Lung (tissue), 12 donors: ENCODE results near the gene SPRED3. TPM values are rescaled to one million over a fixed set of nuclear protein-coding genes. Genes with fewer than 3 reads are reported as not detected.
A peak's percentile ranks its signal among the peaks of the same experiment; 100 is the strongest.
"Not testable (repeated sequence)": the region's sequence is repeated elsewhere in the genome, so short reads cannot be mapped to it uniquely, and the experiment has no call there.

Experiments
- ATAC-seq: fragments of 200-7000 bp; cut with Tn5 transposase; one replicate; pipeline ENCODE4 v1.9.1; 2020; ENCODE audit warnings: moderate number of reproducible peaks; ENCODE audit not compliant: insufficient read depth, low FRiP score
- DNase-seq, 3 donors: peaks; one replicate each; pipeline ENCODE4 v3.0.0-alpha.2; 2013 to 2017
- H3K27ac ChIP-seq, 2 donors: one replicate each; pipeline ENCODE4 v1.5.1; 2013; ENCODE audit warnings: mild to moderate bottlenecking in 2 of 2, moderate library complexity in 2 of 2, control low read depth in 1 of 2, inconsistent platforms in 1 of 2, low read depth in 1 of 2, low read length in 1 of 2
- H3K27me3 ChIP-seq, 3 donors: one replicate each; pipeline ENCODE4 v1.5.1; 2013; ENCODE audit warnings: low read length in 2 of 3; ENCODE audit not compliant: control insufficient read depth in 3 of 3, insufficient read depth in 3 of 3
- H3K36me3 ChIP-seq, 4 donors: one replicate each; pipeline ENCODE4 v1.5.1; 2013; ENCODE audit warnings: low read length in 4 of 4, mild to moderate bottlenecking in 1 of 4, moderate library complexity in 1 of 4; ENCODE audit not compliant: control insufficient read depth in 4 of 4, insufficient read depth in 4 of 4
- H3K4me1 ChIP-seq, 5 donors: one replicate each; pipeline ENCODE4 v1.5.1; 2013; ENCODE audit warnings: low read length in 5 of 5, mild to moderate bottlenecking in 2 of 5, moderate library complexity in 1 of 5; ENCODE audit not compliant: control insufficient read depth in 5 of 5, insufficient read depth in 5 of 5
- H3K4me3 ChIP-seq: one replicate; pipeline ENCODE4 v1.5.1; 2013; ENCODE audit warnings: mild to moderate bottlenecking, control low read depth, moderate library complexity
- H3K9ac ChIP-seq, 2 donors: one replicate each; pipeline ENCODE4 v1.5.1; 2013; ENCODE audit warnings: low read length in 2 of 2, control low read depth in 1 of 2; ENCODE audit not compliant: insufficient read depth in 1 of 2
- H3K9me3 ChIP-seq, 4 donors: one replicate each; pipeline ENCODE4 v1.5.1; 2013; ENCODE audit warnings: low read length in 3 of 4, mild to moderate bottlenecking in 1 of 4, moderate library complexity in 1 of 4; ENCODE audit not compliant: control insufficient read depth in 4 of 4, insufficient read depth in 3 of 4
- CTCF ChIP-seq: IDR thresholded peaks from 2 replicates; pipeline ENCODE4 v1.5.1; 2012; ENCODE audit warnings: mild to moderate bottlenecking; ENCODE audit errors: control extremely low read depth, extremely low read depth
- WGBS, 2 donors: extraction: QIAGEN DNeasy Blood & Tissue Kit; methylation state at CpG; one replicate each; pipeline ENCODE4 v1.1.7; 2013; 5-methylcytosine and 5-hydroxymethylcytosine counted together
- polyA plus RNA-seq, 2 donors: library from polyadenylated mRNA; stranded (reverse); fragments of 200-250 nt; gene quantifications; one replicate each; pipeline ENCODE4 v1.2.1, GENCODE V29; 2013
- total RNA-seq, 2 donors: library from RNA; depleted of rRNA in 1 of 2; stranded (reverse); fragments of >200 nt in 1 of 2; gene quantifications; one replicate each; pipeline ENCODE4 v1.2.1, GENCODE V29; 2014 to 2021
- donor health status: control.
- donor health status: control.
- donor health status: Bipolar disorder and iron deficiency.
- donor health status: healthy.
- donor health status: DM: yes; HTN: yes; CAD: no.

Gene SPRED3
- total and polyA plus RNA-seq, 4 donors: 0.09 to 2.6 (median 1.3) TPM

- peak; percentile 55 to 66 (median 58) for DNase-seq
- peaks cover 0 to 28% (median 12%) of the 10 kb centered on the region in 3 donors for H3K27me3 ChIP-seq
- TF ChIP-seq CTCF: no peak
Observed at GRCh38 chr19:38362076-38362945, 26.2 kb upstream of the SPRED3 start.

GRCh38 chr19:38362946-38363688 lies 25.4 kb upstream of the SPRED3 start:
- H3K9me3 ChIP-seq, H3K36me3 ChIP-seq, H3K4me3 ChIP-seq, H3K27ac ChIP-seq, H3K9ac ChIP-seq, DNase-seq, ATAC-seq: not testable (repeated sequence)
- Histone ChIP-seq H3K4me1 (peaks cover 0 to 12% (median 0%) of the 10 kb centered on the region in 5 donors), H3K27me3 (peaks cover 0 to 25% (median 12%) of the 10 kb centered on the region in 3 donors)
- 82% methylated on average over 14 of the region's 16 CpGs for WGBS, 2 donors

More at GRCh38 chr19:38362076-38362945, 26.2 kb upstream of the SPRED3 start:
- WGBS, 2 donors: 2% methylated on average over 60 to 68 of the region's 68 CpGs
- H3K36me3 ChIP-seq: no peaks in the 10 kb centered on the region
- H3K4me3 ChIP-seq: peak overlapping the region; percentile 68
- no peaks in the 10 kb centered on the region for H3K9me3 ChIP-seq
- no peak overlapping the region for H3K9ac ChIP-seq
- H3K27ac ChIP-seq: peak overlapping the region in 1 of 2 donors; percentile 44
- peak; percentile 74 for ATAC-seq
- peaks cover 0 to 12% (median 0%) of the 10 kb centered on the region in 5 donors for H3K4me1 ChIP-seq

- ATAC-seq: no peak
Observed at GRCh38 chr19:38367041-38367440, 21.5 kb upstream of the SPRED3 start.

More at GRCh38 chr19:38367041-38367440, 21.5 kb upstream of the SPRED3 start:
- H3K27ac ChIP-seq: no peak overlapping the region
- peaks cover 0 to 7% (median 0%) of the 10 kb centered on the region in 5 donors for H3K4me1 ChIP-seq
- no peak for DNase-seq
- no peak for TF ChIP-seq CTCF
- no peaks in the 10 kb centered on the region for H3K36me3 ChIP-seq
- H3K4me3 ChIP-seq: no peak overlapping the region
- no peak overlapping the region for H3K9ac ChIP-seq
- H3K9me3 ChIP-seq: no peaks in the 10 kb centered on the region
- H3K27me3 ChIP-seq: peaks cover 0 to 5% (median 3%) of the 10 kb centered on the region in 3 donors
- 72 to 78% methylated on average over 12 of the region's 12 CpGs for WGBS, 2 donors
